GM23248 (cell line): ENCODE measurements around the gene SGK1.

Experiments
- EZH2 ChIP-seq: fragments of 200-600 bp; sonication (generic); IDR thresholded peaks from 2 replicates; pipeline ENCODE4 v1.6.1; 2018; ENCODE audit warnings: antibody characterized with exemption, mild to moderate bottlenecking; ENCODE audit not compliant: insufficient read depth, poor library complexity, severe bottlenecking
- EZH2phosphoT487 ChIP-seq: fragments of 200-600 bp; sonication (generic); IDR thresholded peaks from 2 replicates; pipeline ENCODE4 v1.6.1; 2018; ENCODE audit warnings: antibody characterized with exemption, moderate library complexity, mild to moderate bottlenecking, low read depth; ENCODE audit not compliant: insufficient read depth

DNA sequence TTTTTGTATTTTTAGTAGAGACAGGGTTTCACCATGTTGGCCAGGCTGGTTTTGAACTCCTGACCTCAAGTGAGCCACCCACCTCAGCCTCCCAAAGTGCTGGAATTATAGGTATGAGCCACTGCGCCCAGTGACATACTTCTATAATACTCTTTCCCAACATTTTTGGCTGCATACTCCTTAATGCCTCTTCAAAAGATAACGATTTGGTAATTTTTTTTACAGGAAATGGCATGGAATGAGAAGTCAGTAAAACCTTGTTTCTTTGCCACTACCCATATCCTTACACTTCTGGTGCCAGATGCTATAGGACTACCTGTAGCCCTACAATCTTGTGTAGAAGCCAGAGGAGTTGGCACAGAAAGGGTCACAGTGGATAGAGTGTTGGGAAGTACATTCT lies 41.4 kb upstream of the SGK1 start:
- TF ChIP-seq EZH2 (no peak), EZH2phosphoT487 (no peak)
